HCEC 1CT (cell line): ENCODE results near the gene IPO9.
A peak's percentile ranks its signal among the peaks of the same experiment; 100 is the strongest.

Experiments
- DNase-seq: peaks from one replicate; pipeline ENCODE4 v3.0.0-alpha.2; 2017

IPO9 gene

GRCh38 chr1:201907621-201908020, 78.7 kb downstream of the IPO9 start:
- DNase-seq, result no peak

DNA sequence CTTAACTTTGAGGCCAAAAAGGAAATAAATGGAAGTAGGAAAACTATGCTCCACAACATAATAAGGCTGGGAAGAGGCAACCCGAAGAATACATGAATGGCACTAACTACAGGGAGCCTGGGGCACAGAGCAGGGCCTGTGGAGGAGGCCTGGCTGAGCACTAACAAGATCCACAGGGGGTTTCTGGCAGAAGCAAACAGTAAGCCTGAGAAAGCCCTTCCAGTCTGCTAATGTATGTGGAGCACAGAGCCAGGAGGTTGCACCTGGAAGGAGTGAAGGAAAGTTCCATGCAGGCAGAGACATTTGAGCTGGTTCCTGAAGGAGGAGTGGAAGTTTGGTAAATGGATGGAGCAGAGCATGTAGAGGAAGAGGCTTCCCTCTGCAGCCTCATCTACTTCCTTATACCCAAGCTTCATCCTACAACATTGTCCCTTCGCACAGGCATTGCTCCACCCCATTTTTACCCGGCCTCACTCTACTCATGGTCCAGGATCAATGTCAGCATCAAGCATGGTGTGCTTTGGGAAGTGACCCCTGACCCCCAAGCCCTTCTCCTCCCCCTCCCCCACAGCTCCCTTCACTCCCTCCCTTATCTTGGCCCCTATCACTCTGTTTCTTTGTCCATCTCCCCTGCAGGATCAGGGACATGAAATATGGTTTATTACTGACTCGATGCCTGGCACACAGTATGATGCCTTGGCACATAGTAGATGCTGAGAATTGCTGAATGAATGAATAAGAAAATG, 83.0 kb downstream of the IPO9 start:
- DNase-seq, result no peak

- no peak for DNase-seq
Observed at GRCh38 chr1:201912832-201913231, 83.9 kb downstream of the IPO9 start.

DNA sequence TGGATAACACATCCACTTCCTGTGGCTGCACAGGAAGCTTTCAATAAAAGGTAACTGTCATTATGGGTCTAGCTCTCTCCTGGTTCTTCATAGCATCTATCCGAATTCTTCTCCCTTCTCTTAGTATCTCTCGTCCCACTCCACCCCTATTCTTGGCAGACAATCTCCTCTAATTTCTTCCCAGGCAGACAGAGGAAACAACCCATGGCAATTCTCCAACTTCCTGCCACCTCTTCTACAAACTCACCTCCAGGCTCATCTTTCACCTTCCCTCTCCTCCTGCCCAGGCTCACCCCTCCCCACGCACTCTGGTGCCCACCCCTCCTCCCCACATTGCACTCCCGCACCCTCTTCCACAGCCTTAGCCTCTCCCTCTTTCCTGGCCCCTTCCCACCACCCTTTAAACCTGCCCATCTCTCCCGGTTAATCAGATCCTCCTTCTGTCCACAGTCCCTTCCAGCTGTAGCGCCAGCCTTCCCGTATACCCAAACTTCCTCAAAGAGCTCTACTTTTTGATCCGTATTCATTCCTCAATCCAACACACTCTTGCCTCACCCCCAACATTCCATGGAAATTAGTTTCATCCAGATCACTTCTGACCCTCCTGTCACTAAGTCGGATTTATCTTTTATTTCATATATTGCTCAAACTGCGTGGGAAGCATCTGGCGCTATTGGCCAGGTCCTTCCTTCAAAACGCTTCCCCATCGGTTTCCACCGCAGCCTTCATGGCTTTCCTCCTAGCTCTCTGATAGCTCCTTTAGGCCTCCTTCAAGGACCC, 85.7 kb downstream of the IPO9 start:
- peak; percentile 64 for DNase-seq

GRCh38 chr1:201916649-201917249, 87.8 kb downstream of the IPO9 start:
- DNase-seq, result peak; percentile 97

DNA sequence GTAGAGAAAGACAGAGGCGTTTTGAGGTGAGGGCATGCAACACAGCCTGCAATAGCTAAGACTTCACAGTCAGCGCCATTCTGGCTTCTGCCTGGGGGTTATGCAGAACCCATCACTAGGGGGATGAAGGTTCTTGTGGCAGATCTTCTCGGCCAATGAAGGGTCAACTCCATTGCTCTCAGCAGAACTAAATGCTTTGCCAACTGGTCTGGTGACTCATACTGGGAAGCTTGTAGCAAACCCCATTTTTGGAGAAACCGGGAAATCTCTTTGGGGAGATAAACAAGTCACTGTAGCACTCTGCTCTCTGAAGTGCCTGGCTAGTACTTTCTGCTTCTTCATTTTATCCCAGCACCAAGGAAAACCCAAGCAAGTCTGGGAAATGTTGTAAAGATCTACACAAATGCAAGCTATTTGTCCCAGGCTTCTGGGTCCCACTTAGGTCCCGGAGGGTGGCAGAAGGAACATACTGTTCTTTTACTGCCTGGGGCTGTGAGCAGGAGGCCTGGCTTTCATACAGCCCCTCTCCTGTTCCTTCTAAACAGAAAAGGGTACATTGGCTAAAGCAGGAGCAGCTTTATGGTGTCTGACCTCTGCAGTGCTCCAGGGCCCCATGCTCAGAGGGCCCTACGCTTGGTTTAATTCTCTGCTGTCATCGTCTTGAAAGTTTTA, 88.5 kb downstream of the IPO9 start:
- DNase-seq, result peak; percentile 93

DNA sequence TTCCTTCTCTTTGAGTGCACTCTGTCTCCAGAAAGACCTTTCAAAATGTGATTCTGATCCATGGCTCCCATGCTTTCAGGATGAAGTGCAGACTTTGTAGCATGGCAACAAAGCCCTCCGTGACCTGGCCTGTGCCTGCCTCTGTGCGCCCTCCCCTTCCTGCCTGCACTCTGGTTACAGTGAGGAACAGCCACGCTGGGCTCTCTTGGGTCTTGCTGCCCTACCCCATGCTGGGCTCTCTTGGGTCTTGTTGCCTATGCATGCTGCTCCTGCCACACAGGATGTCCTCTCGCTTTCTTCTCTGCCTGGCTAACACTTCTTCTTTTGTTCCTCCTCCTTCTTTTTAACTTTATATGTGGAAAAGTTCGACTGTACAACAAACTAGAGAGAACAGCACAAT, 89.4 kb downstream of the IPO9 start:
- DNase-seq, result no peak

- no peak for DNase-seq
Observed at GRCh38 chr1:201921952-201922558, 93.1 kb downstream of the IPO9 start.

DNA sequence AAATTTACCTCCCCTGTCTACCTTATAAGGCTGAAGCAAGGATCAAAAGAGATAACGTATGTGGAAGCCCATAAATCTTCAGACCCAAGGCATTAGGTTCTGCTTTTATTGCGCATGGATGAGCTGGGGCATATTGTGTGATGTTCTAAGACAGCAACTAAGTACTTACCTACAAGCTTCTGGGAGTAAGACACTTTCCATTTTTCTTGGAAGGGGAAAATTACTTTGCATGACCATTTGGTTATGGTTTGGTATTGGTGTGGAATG, 96.3 kb downstream of the IPO9 start:
- no peak for DNase-seq

- no peak for DNase-seq
Observed at GRCh38 chr1:201925981-201926645, 97.2 kb downstream of the IPO9 start.

- DNase-seq, result no peak
Observed at GRCh38 chr1:201928266-201928665, 99.3 kb downstream of the IPO9 start.

DNA sequence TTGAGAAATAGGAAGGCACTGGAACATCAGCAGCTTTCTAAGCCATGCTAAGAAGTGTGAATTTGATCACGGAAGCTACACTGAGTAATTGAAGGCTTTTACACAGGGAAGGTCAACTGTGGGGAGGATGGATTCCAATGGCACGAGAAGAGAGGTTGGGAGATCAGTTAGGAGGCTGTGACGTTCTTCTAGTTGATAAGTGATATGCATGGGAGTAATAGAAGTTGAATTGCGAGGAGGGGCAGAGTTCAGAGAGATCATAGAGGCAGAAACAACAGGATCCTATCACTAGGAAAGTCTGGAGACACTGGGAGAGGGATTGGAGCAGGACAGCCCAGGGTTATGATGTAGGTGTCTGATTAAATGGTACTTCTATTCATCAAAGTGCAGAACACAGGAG, 101.2 kb downstream of the IPO9 start:
- no peak for DNase-seq

DNA sequence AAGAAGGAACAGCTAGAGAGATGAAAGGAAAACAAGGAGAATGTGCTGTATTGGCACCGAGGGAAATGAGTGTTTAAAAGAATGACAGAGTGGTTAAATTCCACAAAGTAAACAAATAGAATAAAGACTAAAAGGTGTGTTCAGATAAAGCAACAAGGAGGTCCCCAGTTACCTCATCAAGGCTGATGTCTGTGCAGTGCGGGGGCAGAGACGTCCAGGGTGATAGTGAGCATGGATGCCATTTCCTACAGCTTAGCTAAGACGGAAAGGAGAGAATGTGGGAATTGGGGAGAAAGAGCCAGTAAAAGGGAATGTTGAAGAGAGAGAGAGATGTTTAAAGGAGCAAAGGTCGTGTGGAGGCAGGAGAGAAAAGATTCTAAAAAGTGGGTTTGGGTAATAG, 101.8 kb downstream of the IPO9 start:
- no peak for DNase-seq
